ENCODE results near the gene TMEM273. TPM values are rescaled to one million over a fixed set of nuclear protein-coding genes. Genes with fewer than 3 reads are reported as not detected.

Gene TMEM273
- total RNA-seq, 2 donors from 2014 or later: 1.1 to 13.0 TPM

DNA sequence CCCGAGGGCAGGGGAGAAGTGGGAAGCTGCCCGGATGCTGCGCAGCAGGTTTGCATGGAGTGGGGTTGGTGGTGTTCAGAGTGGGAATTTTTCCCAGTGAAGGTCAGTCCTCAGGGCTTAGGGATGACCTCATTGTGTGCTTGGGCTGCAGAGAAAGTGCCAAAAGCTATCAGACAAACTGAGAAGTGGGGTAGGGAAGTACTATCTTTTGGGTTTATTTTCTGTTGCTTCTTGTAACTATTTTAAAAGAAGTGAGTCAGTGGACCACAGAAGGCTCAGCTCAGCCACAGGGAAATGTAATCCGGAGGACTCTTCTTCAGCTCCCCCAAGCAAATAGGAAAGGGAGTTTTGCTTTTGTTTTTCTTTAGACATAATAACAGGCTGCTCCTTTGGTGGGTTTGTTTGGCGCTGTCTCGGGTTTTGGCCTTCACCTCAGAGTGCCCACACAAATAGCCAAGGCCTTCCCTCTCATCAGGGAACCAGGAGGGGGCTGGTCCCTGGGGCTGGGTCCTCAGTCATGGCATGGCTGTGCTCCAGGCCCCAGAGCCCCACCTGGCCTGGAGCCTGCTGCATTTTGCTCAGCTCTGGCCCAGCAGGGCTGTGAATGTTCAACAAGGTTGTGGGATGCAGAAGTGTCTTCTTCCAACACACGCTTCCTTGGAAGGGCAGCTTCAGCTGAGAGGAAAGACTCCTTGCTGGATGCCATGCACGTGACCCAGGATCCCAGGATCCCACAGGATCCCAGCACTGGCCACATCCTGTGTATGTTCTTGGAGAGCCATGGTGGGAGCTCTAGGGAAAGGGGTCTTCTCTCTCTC is 49.0 kb downstream of the TMEM273 start:
- peak overlapping the region in 1 of 2 donors; percentile 30 for H3K27ac ChIP-seq
- no peak overlapping the region for H3K4me3 ChIP-seq
- H3K27me3 ChIP-seq (replicated peaks; ENCODE audit: insufficient read depth): no peaks in the 10 kb centered on the region
- no peaks in the 10 kb centered on the region for H3K36me3 ChIP-seq
- H3K4me1 ChIP-seq (replicated peaks): no peaks in the 10 kb centered on the region
- DNase-seq (ENCODE audit: low spot score): no peak
- intact Hi-C loops (cut with DNase I): no loop called here
- TF ChIP-seq POLR2A (IDR thresholded peaks at IDR 0.05): no peak
- no peak for TF ChIP-seq POLR2AphosphoS5 (IDR thresholded peaks at IDR 0.05)
- no peak for TF ChIP-seq CTCF (IDR thresholded peaks at IDR 0.05)
- WGBS: 64% methylated on average over 8 of the region's 8 CpGs
- H3K9me3 ChIP-seq: no peaks in the 10 kb centered on the region

DNA sequence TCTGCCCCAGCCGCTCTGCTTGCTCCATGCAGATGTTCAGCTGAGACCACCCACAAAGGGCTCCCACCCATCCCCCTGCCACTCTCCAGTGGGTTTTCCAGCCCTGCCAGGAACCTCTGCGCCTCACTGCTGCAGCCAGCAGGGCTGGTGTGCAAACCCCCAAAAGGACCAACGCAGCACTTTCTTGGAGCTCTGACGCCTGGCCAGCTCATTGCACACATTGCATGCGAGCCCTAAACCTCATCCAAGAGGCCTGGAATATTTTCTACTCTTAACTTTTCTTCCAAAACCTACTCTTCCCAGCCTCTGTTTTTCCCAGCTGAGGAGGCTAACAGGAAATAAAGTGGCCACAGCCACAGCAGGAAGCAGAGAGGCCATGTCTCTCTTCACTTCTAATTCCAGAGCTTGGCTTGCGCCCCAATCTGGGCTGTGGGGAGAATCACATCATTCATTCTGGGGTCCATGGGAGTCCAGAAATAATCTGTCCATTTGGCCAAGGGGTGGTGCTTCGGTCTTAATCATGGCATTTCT is 49.8 kb downstream of the TMEM273 start:
- Histone ChIP-seq H3K27ac (no peak overlapping the region), H3K4me1 (replicated peaks) (no peaks in the 10 kb centered on the region), H3K9me3 (no peaks in the 10 kb centered on the region), H3K4me3 (no peak overlapping the region), H3K27me3 (replicated peaks; ENCODE audit: insufficient read depth) (no peaks in the 10 kb centered on the region), H3K36me3 (no peaks in the 10 kb centered on the region)
- no peak for DNase-seq (ENCODE audit: low spot score)
- no peak for TF ChIP-seq POLR2AphosphoS5 (IDR thresholded peaks at IDR 0.05)
- no peak for TF ChIP-seq POLR2A (IDR thresholded peaks at IDR 0.05)
- no peak for TF ChIP-seq CTCF (IDR thresholded peaks at IDR 0.05)
- 87% methylated on average over 7 of the region's 7 CpGs for WGBS
- intact Hi-C loops (cut with DNase I): no loop called here

GRCh38 chr10:49136525-49136924 is 51.7 kb downstream of the TMEM273 start:
- no peak for DNase-seq (ENCODE audit: low spot score)
- Histone ChIP-seq H3K4me1 (replicated peaks) (no peaks in the 10 kb centered on the region), H3K27ac (no peak overlapping the region), H3K27me3 (replicated peaks; ENCODE audit: insufficient read depth) (no peaks in the 10 kb centered on the region), H3K9me3 (no peaks in the 10 kb centered on the region), H3K36me3 (no peaks in the 10 kb centered on the region), H3K4me3 (no peak overlapping the region)
- intact Hi-C loops (cut with DNase I): no loop called here
- 66% methylated on average over 1 of the region's 1 CpG for WGBS
- no peak for TF ChIP-seq POLR2AphosphoS5 (IDR thresholded peaks at IDR 0.05)
- TF ChIP-seq CTCF (IDR thresholded peaks at IDR 0.05): no peak
- TF ChIP-seq POLR2A (IDR thresholded peaks at IDR 0.05): no peak

DNA sequence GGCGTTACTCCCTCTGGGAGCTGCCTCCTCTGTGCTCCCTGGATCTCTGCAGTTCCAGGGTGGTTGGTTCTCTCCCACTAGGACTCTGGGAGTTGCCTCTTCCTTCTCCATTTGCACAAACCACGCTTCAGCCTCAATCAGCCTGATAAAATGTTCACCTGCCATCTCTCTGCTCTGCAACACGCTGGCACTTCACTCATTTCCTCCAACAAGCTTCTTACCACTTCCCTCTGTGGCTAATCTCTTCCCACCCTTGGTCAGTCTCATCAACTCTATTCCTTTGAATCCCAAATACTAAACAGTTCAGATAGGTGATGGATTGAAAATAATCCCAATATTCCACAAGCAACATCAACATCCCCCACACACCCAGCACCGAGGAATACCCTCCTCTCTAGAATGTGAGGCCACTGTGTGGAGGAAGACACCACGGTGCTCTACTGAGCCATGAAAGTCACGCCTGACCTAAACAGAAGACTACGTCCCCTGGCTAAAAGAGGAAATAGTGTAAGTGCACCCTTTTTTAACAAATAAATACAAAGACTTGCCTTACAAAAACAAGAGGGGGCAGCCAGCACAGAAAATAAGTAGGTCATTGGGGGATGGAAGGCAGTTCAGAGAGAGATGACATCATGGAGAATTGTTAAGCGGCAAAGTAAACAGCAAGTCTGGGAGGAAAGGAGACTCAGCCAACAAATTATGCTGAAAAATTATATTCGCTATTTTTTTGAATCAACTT is 52.4 kb downstream of the TMEM273 start:
- intact Hi-C loops (cut with DNase I): no loop called here
- TF ChIP-seq POLR2A (IDR thresholded peaks at IDR 0.05) (no peak), POLR2AphosphoS5 (IDR thresholded peaks at IDR 0.05) (no peak), CTCF (IDR thresholded peaks at IDR 0.05) (no peak)
- Histone ChIP-seq H3K9me3 (no peaks in the 10 kb centered on the region), H3K4me1 (replicated peaks) (no peaks in the 10 kb centered on the region), H3K36me3 (no peaks in the 10 kb centered on the region), H3K27ac (no peak overlapping the region), H3K4me3 (no peak overlapping the region), H3K27me3 (replicated peaks; ENCODE audit: insufficient read depth) (no peaks in the 10 kb centered on the region)
- no peak for DNase-seq (ENCODE audit: low spot score)
- WGBS: 60% methylated on average over 9 of the region's 9 CpGs
